B cell (primary cell): ENCODE measurements around the gene S100A4. TPM values are rescaled to one million over a fixed set of nuclear protein-coding genes. Genes with fewer than 3 reads are reported as not detected.

ENCODE experiments used
- ATAC-seq: fragments of 200-7000 bp; cut with Tn5 transposase; one replicate; pipeline ENCODE4 v1.10.0; 2021; ENCODE audit warnings: low read depth, mild to moderate bottlenecking, moderate number of reproducible peaks, moderate library complexity
- CTCF ChIA-PET: fragments of 350-600 bp; sonication (Branson Sonifier 250); formaldehyde crosslinking; loops from one replicate; lab custom pipeline; 2021; ENCODE audit warnings: antibody characterized with exemption, inconsistent platforms; lab: Charles Lee
- POLR2A ChIA-PET: fragments of 350-600 bp; sonication (Branson Sonifier 250); formaldehyde crosslinking; loops from one replicate; lab custom pipeline; 2021; ENCODE audit warnings: antibody characterized with exemption; lab: Charles Lee
- DNase-seq: peaks from one replicate; pipeline ENCODE4 v3.0.0; 2013
- H2AFZ ChIP-seq: 2 replicates; pipeline ENCODE4 v1.6.1; 2012; ENCODE audit warnings: mild to moderate bottlenecking, low read depth, low read length; ENCODE audit not compliant: insufficient read depth, poor library complexity, severe bottlenecking
- H3K27ac ChIP-seq, 2 donors: 1 replicate in 1 of 2; 2 replicates in 1 of 2; pipeline ENCODE4 v1.5.1; 2012 to 2013; ENCODE audit warnings: low read length in 2 of 2, mild to moderate bottlenecking in 2 of 2, moderate library complexity in 1 of 2
- H3K27me3 ChIP-seq, 4 experiments: fragments of 200-600 bp in 1 of 4; sonication (generic) in 1 of 4; replicated peaks in 1 of 4; 1 replicate in 2 of 4; 2 replicates in 2 of 4; pipeline versions ENCODE4 v1.6.1 to v1.7.0; 2013 to 2016; ENCODE audit warnings: low read length in 3 of 4, mild to moderate bottlenecking in 2 of 4, mixed read lengths in 1 of 4, moderate library complexity in 1 of 4; ENCODE audit not compliant: insufficient read depth in 4 of 4, control insufficient read depth in 3 of 4; ENCODE audit errors: control extremely low read depth in 1 of 4
- H3K36me3 ChIP-seq, 2 experiments: replicated peaks in 1 of 2; 1 replicate in 1 of 2; 2 replicates in 1 of 2; pipeline versions ENCODE4 v1.6.1 to v1.7.1; 2013; ENCODE audit warnings: low read length in 1 of 2; ENCODE audit not compliant: insufficient read depth in 2 of 2, control insufficient read depth in 1 of 2; ENCODE audit errors: control extremely low read depth in 1 of 2, extremely low read depth in 1 of 2
- H3K4me1 ChIP-seq, 2 donors: fragments of 200-600 bp in 1 of 2; sonication (generic) in 1 of 2; 1 replicate in 1 of 2; 2 replicates in 1 of 2; pipeline versions ENCODE4 v1.5.1 to v1.6.1; 2013 to 2017; ENCODE audit warnings: low read length in 2 of 2; ENCODE audit not compliant: control insufficient read depth in 2 of 2, insufficient read depth in 2 of 2
- H3K4me2 ChIP-seq: replicated peaks from 2 replicates; pipeline ENCODE3; 2012; ENCODE audit warnings: mild to moderate bottlenecking, low read depth, low read length; ENCODE audit not compliant: poor library complexity, severe bottlenecking
- H3K4me3 ChIP-seq, 5 experiments: fragments of 200-600 bp in 1 of 5; sonication (generic) in 1 of 5; 1 replicate in 3 of 5; 2 replicates in 2 of 5; pipeline versions ENCODE4 v1.5.1 to v1.7.0; 2011 to 2016; ENCODE audit warnings: low read length in 4 of 5, mild to moderate bottlenecking in 4 of 5, low read depth in 2 of 5, control low read depth in 1 of 5, moderate library complexity in 1 of 5; ENCODE audit not compliant: insufficient read depth in 1 of 5; ENCODE audit errors: control extremely low read depth in 1 of 5, extremely low read depth in 1 of 5
- H3K79me2 ChIP-seq: fragments of 200-600 bp; sonication (generic); one replicate; pipeline ENCODE4 v1.6.0; 2016; ENCODE audit warnings: low read length; ENCODE audit not compliant: control insufficient read depth, insufficient read depth
- H3K9ac ChIP-seq: fragments of 200-600 bp; sonication (generic); 2 replicates; pipeline ENCODE4 v1.6.1; 2017; ENCODE audit warnings: mild to moderate bottlenecking, low read length, moderate library complexity
- H3K9me3 ChIP-seq, 3 donors: one replicate each; pipeline versions ENCODE4 v1.6.1 to v1.7.1; 2013; ENCODE audit warnings: low read length in 2 of 3; ENCODE audit not compliant: control insufficient read depth in 2 of 3, insufficient read depth in 1 of 3; ENCODE audit errors: control extremely low read depth in 1 of 3
- H4K20me1 ChIP-seq: 2 replicates; pipeline ENCODE4 v1.6.0; 2012; ENCODE audit warnings: mild to moderate bottlenecking, low read length; ENCODE audit not compliant: insufficient read depth, control insufficient read depth, poor library complexity, severe bottlenecking
- H3K27ac Mint-ChIP-seq: one replicate; pipeline ENCODE4 v1.8.0; 2021; ENCODE audit warnings: mixed read lengths
- H3K27me3 Mint-ChIP-seq: one replicate; pipeline ENCODE4 v1.8.0; 2021; ENCODE audit warnings: mixed read lengths
- H3K4me1 Mint-ChIP-seq: one replicate; pipeline ENCODE4 v1.8.0; 2021; ENCODE audit warnings: mixed read lengths
- H3K4me3 Mint-ChIP-seq: one replicate; pipeline ENCODE4 v1.8.0; 2021; ENCODE audit warnings: mixed read lengths
- H3K9me3 Mint-ChIP-seq: one replicate; pipeline ENCODE4 v1.8.0; 2022; ENCODE audit warnings: mixed read lengths; ENCODE audit not compliant: insufficient read depth
- CTCF ChIP-seq: fragments of 200-600 bp; IDR thresholded peaks from one replicate; pipeline ENCODE4 v1.8.0; 2022; ENCODE audit warnings: antibody characterized with exemption, mild to moderate bottlenecking
- EZH2 ChIP-seq: IDR thresholded peaks from 2 replicates; pipeline ENCODE4 v1.6.1; 2012; ENCODE audit warnings: borderline replicate concordance, low read depth, mild to moderate bottlenecking, moderate library complexity, low read length; ENCODE audit not compliant: insufficient read depth, poor library complexity, severe bottlenecking
- WGBS: methylation state at CpG from one replicate; pipeline ENCODE4 v1.1.5; 2013; ENCODE audit warnings: missing lambda C conversion rate; ENCODE audit not compliant: insufficient coverage; 5-methylcytosine and 5-hydroxymethylcytosine counted together
- intact Hi-C: fragments of 100-400 bp; cut with micrococcal nuclease; formaldehyde crosslinking; loops from one replicate; pipeline ENCODE4 v1.10.0; 2022
- polyA plus RNA-seq: library from polyadenylated mRNA; depleted of rRNA; stranded (reverse); fragments of >200 nt; gene quantifications from 2 replicates; pipeline ENCODE4 v1.2.3, GENCODE V29; 2012
- total RNA-seq, 2 donors: library from RNA; stranded (reverse); fragments of 120-200 nt in 1 of 2; gene quantifications; 1 replicate in 1 of 2; 2 replicates in 1 of 2; pipeline versions ENCODE4 v1.2.3 to v1.2.4, GENCODE V29; 2013 to 2022

The S100A4 gene
- total and polyA plus RNA-seq, 2 donors (not counting 1 experiment from before 2014, with no cell fraction given), result 62.7 to 150 TPM

GRCh38 chr1:153537376-153537730, 8.3 kb downstream of the S100A4 start:
- Histone ChIP-seq H3K4me2 (no peak overlapping the region), H3K79me2 (peaks cover 10% of the 10 kb centered on the region), H3K4me3 (no peak overlapping the region), H3K27ac (no peak overlapping the region), H3K4me1 (peaks cover 53 to 63% of the 10 kb centered on the region in 2 donors), H3K27me3 (no peaks in the 10 kb centered on the region), H2AFZ (no peak overlapping the region), H3K9ac (no peak overlapping the region), H3K9me3 (peaks cover 0 to 12% (median 0%) of the 10 kb centered on the region in 3 donors), H4K20me1 (no peaks in the 10 kb centered on the region), H3K36me3 (peaks cover 0 to 4% of the 10 kb centered on the region in 2 experiments)
- ATAC-seq, result no peak
- DNase-seq, result no peak
- ChIA-PET POLR2A (no interaction called here), CTCF (interaction anchor here (10.9 kb wide), 1 partner anchor 34 kb away, joined by 189 read pairs; no protein-coding TSS in a partner anchor)
- TF ChIP-seq CTCF (no peak), EZH2 (no peak)
- Mint-ChIP-seq H3K27me3 (no peaks in the 10 kb centered on the region), H3K4me3 (peak overlapping the region; percentile 95), H3K9me3 (no peaks in the 10 kb centered on the region), H3K27ac (peak overlapping the region; percentile 96), H3K4me1 (peaks cover 65% of the 10 kb centered on the region)
- 96% methylated on average over 6 of the region's 6 CpGs for WGBS
- intact Hi-C loops, result loop anchor here (10.0 kb wide), 2 partner anchors 97 to 137 kb away; partner anchors contain the start of genes CHTOP, ILF2 and NPR1

GRCh38 chr1:153536671-153537375, 8.8 kb downstream of the S100A4 start:
- intact Hi-C loops, result loop anchor here (1.0 to 10.0 kb wide), 3 partner anchors 8 to 138 kb away; partner anchors contain the start of genes CHTOP, ILF2, NPR1 and S100A4
- 88% methylated on average over 9 of the region's 9 CpGs for WGBS
- Mint-ChIP-seq H3K27me3 (no peaks in the 10 kb centered on the region), H3K9me3 (no peaks in the 10 kb centered on the region), H3K4me3 (peak overlapping the region; percentile 95), H3K4me1 (peaks cover 64% of the 10 kb centered on the region), H3K27ac (peak overlapping the region; percentile 96)
- H3K36me3 ChIP-seq, result peaks cover 0 to 4% of the 10 kb centered on the region in 2 experiments
- H3K4me2 ChIP-seq, result peak overlapping the region; percentile 96
- H3K27me3 ChIP-seq, result no peaks in the 10 kb centered on the region
- H3K9me3 ChIP-seq, result peaks cover 0 to 12% (median 0%) of the 10 kb centered on the region in 3 donors
- H3K79me2 ChIP-seq, result peaks cover 10% of the 10 kb centered on the region
- H3K4me1 ChIP-seq, result peaks cover 56 to 67% of the 10 kb centered on the region in 2 donors
- peak overlapping the region; percentile 96 for H2AFZ ChIP-seq
- no peak for ATAC-seq
- ChIA-PET POLR2A (interaction anchor here (1.3 to 2.8 kb wide), 3 partner anchors 8 to 191 kb away, joined by 5 to 20 read pairs (median 5); partner anchors contain the start of genes INTS3 and S100A4), CTCF (interaction anchor here (2.3 to 10.9 kb wide), 3 partner anchors 10 to 34 kb away, joined by 15 to 189 read pairs (median 59); partner anchors contain the start of genes S100A2, S100A3 and S100A4)
- DNase-seq, result no peak
- peak overlapping the region; percentile 86 for H3K9ac ChIP-seq
- TF ChIP-seq EZH2 (no peak), CTCF (no peak)
- no peaks in the 10 kb centered on the region for H4K20me1 ChIP-seq
- peak overlapping the region; percentile 83 to 84 for H3K27ac ChIP-seq
- H3K4me3 ChIP-seq, result peak overlapping the region; percentile 19 to 95 (median 85)
